GM13976 (cell line): ENCODE measurements around the gene NFATC4.
"Not testable (repeated sequence)": the region's sequence is repeated elsewhere in the genome, so short reads cannot be mapped to it uniquely, and the experiment has no call there.

Source experiments
- DNase-seq: peaks from one replicate; pipeline ENCODE4 v3.0.0; 2012; ENCODE audit warnings: low spot score
- in situ Hi-C: fragments of 300-500 bp; cut with MboI; formaldehyde crosslinking; loops from one replicate; pipeline ENCODE4 v1.12.0; 2022; ENCODE audit warnings: low sequenced_read_pairs, mixed read lengths, inconsistent platforms; ENCODE audit not compliant: unreplicated experiment
- TF ChIP-seq, protein P1 (sequence below): IDR thresholded peaks from 2 replicates; pipeline ENCODE4 v1.5.1; 2012; ENCODE audit warnings: borderline replicate concordance, mild to moderate bottlenecking; ENCODE audit not compliant: insufficient read depth; ENCODE audit errors: extremely low read depth, missing control alignments, control extremely low read depth

NFATC4 gene

GRCh38 chr14:24325963-24326362, 42.0 kb upstream of the NFATC4 start:
- DNase-seq, result no peak
- TF ChIP-seq, protein P1, sequence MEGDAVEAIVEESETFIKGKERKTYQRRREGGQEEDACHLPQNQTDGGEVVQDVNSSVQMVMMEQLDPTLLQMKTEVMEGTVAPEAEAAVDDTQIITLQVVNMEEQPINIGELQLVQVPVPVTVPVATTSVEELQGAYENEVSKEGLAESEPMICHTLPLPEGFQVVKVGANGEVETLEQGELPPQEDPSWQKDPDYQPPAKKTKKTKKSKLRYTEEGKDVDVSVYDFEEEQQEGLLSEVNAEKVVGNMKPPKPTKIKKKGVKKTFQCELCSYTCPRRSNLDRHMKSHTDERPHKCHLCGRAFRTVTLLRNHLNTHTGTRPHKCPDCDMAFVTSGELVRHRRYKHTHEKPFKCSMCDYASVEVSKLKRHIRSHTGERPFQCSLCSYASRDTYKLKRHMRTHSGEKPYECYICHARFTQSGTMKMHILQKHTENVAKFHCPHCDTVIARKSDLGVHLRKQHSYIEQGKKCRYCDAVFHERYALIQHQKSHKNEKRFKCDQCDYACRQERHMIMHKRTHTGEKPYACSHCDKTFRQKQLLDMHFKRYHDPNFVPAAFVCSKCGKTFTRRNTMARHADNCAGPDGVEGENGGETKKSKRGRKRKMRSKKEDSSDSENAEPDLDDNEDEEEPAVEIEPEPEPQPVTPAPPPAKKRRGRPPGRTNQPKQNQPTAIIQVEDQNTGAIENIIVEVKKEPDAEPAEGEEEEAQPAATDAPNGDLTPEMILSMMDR, result no peak
- in situ Hi-C loops, result loop anchor here (25.0 kb wide), 1 partner anchor 361 kb away; no protein-coding TSS in a partner anchor

- in situ Hi-C loops, result loop anchor here (25.0 kb wide), 1 partner anchor 360 kb away; no protein-coding TSS in a partner anchor
- TF ChIP-seq, protein P1, result no peak
- no peak for DNase-seq
These were observed 40.7 kb upstream of the NFATC4 start for GRCh38 chr14:24327303-24327702.

GRCh38 chr14:24327914-24328313, 40.1 kb upstream of the NFATC4 start:
- not testable (repeated sequence) for DNase-seq
- TF ChIP-seq, protein P1, result peak; percentile 31
- in situ Hi-C loops, result loop anchor here (25.0 kb wide), 1 partner anchor 359 kb away; no protein-coding TSS in a partner anchor

DNA sequence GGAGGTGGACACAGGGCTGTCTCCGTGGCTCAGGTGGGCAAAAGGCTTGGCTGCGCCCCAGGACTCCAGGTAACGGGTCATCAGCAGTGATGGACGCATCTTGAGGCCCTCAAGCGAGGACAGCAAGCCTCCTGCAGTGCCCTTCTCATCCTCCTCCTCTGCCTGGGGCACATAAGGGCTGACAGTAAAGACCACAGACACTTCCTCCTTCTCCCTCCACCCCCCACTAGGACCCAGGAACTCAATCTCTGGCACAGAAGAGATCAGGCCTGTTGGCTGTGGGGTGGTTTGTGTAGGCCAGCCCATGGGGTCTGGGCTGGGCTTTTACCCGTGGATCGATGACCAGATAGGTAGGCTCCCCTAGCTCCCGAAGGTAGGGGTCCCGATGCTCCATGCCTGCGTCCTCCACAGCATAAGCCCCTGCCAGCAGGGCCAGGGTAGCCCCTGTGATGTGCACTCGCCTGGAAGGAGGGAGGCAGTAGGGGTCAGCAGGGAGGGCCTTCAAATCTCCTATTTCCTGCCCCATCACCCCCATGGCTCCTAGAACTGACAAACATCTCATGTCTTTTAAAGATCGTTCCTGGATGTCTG, 38.8 kb upstream of the NFATC4 start:
- in situ Hi-C loops, result loop anchor here (25.0 kb wide), 1 partner anchor 358 kb away; no protein-coding TSS in a partner anchor
- TF ChIP-seq, protein P1, result no peak
- DNase-seq, result no peak

DNA sequence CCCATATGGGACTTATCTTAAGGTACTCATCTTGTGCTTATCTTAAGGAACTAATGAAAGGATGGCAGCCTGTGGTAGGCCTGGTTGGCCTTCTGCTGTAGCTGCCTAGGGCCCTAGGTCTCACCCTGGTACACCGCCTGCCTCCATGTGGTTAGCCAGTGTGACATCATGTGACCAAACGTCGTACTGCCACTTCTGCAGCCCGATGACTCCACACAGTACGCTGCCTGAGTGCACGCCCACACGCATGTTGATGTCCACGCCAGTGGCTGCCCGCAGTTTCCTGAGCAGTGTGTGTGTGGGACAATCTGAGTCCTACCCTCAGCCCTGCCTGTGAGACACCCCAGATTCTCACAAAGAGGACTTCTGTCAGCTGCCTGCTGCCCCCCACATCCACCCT, 38.2 kb upstream of the NFATC4 start:
- no peak for DNase-seq
- in situ Hi-C loops, result loop anchor here (25.0 kb wide), 1 partner anchor 358 kb away; no protein-coding TSS in a partner anchor
- TF ChIP-seq, protein P1, result no peak

GRCh38 chr14:24330973-24331674, 36.9 kb upstream of the NFATC4 start:
- DNase-seq, result no peak
- in situ Hi-C loops, result loop anchor here (25.0 kb wide), 1 partner anchor 356 kb away; no protein-coding TSS in a partner anchor
- TF ChIP-seq, protein P1, result no peak
